ENCODE data around the gene SLC2A4RG. TPM values are rescaled to one million over a fixed set of nuclear protein-coding genes. Genes with fewer than 3 reads are reported as not detected.
A peak's percentile ranks its signal among the peaks of the same experiment; 100 is the strongest.

The SLC2A4RG gene
- total RNA-seq, 2 donors from 2014 or later = 69.3 to 108 TPM

GRCh38 chr20:63736893-63737694 is 2.5 kb upstream of the SLC2A4RG start:
- no peaks in the 10 kb centered on the region for H3K9me3 ChIP-seq (ENCODE audit: control insufficient read depth, low read length)
- H3K9ac ChIP-seq (ENCODE audit: extremely low read depth, low read length, poor library complexity, severe bottlenecking) = no peak overlapping the region
- no peaks in the 10 kb centered on the region for H3K4me1 Mint-ChIP-seq
- no peak overlapping the region for H3K4me3 ChIP-seq (ENCODE audit: low read length)
- peak; percentile 76 for DNase-seq
- no peaks in the 10 kb centered on the region for H3K27me3 ChIP-seq (ENCODE audit: control insufficient read depth, insufficient read depth, low read length, poor library complexity, severe bottlenecking)
- WGBS, 2 experiments (ENCODE audit: insufficient coverage in 1 of 2, insufficient read length in 1 of 2) = 59 to 69% methylated on average over 22 to 30 of the region's 30 CpGs
- TF ChIP-seq, protein P1, sequence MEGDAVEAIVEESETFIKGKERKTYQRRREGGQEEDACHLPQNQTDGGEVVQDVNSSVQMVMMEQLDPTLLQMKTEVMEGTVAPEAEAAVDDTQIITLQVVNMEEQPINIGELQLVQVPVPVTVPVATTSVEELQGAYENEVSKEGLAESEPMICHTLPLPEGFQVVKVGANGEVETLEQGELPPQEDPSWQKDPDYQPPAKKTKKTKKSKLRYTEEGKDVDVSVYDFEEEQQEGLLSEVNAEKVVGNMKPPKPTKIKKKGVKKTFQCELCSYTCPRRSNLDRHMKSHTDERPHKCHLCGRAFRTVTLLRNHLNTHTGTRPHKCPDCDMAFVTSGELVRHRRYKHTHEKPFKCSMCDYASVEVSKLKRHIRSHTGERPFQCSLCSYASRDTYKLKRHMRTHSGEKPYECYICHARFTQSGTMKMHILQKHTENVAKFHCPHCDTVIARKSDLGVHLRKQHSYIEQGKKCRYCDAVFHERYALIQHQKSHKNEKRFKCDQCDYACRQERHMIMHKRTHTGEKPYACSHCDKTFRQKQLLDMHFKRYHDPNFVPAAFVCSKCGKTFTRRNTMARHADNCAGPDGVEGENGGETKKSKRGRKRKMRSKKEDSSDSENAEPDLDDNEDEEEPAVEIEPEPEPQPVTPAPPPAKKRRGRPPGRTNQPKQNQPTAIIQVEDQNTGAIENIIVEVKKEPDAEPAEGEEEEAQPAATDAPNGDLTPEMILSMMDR (conservative IDR thresholded peaks at IDR 0.05) = no peak
- peaks cover 1% of the 10 kb centered on the region for H3K27me3 Mint-ChIP-seq (ENCODE audit: insufficient read depth)
- H3K27ac Mint-ChIP-seq = no peak overlapping the region
- no peak overlapping the region for H3K27ac ChIP-seq (ENCODE audit: low read depth, low read length)
- peaks cover 17% of the 10 kb centered on the region for H3K36me3 Mint-ChIP-seq (ENCODE audit: low read depth)
- H3K4me1 ChIP-seq (ENCODE audit: control insufficient read depth, insufficient read depth, low read length) = peaks cover 8% of the 10 kb centered on the region
- H3K9me3 Mint-ChIP-seq = no peaks in the 10 kb centered on the region
- no peak overlapping the region for H3K4me3 Mint-ChIP-seq
- peaks cover 26% of the 10 kb centered on the region for H3K36me3 ChIP-seq (ENCODE audit: control insufficient read depth, insufficient read depth, low read length)

DNA sequence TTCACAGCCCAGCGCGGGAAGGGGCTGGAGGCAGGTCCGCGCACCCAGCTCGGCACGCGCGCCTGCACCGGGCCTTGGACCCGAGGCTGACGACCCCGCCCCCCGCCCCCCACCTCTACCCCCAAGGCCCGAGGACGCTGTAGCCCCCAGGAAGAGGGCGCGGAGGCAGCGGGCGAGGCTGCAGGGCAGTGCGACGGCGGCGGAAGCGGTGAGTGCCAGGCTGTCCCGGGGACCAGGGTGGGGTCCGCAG is 2.0 kb upstream of the SLC2A4RG start:
- H3K9me3 ChIP-seq (ENCODE audit: control insufficient read depth, low read length) = no peaks in the 10 kb centered on the region
- no peak for DNase-seq
- Mint-ChIP-seq H3K9me3 (no peaks in the 10 kb centered on the region), H3K4me3 (no peak overlapping the region), H3K27me3 (ENCODE audit: insufficient read depth) (peaks cover 1% of the 10 kb centered on the region), H3K27ac (no peak overlapping the region), H3K4me1 (no peaks in the 10 kb centered on the region), H3K36me3 (ENCODE audit: low read depth) (peaks cover 17% of the 10 kb centered on the region)
- TF ChIP-seq, protein P1 (conservative IDR thresholded peaks at IDR 0.05) = no peak
- no peaks in the 10 kb centered on the region for H3K27me3 ChIP-seq (ENCODE audit: control insufficient read depth, insufficient read depth, low read length, poor library complexity, severe bottlenecking)
- 59% methylated on average over 21 of the region's 26 CpGs; no CpG with 5 or more reads in 1 of the 2 experiments for WGBS, 2 experiments (ENCODE audit: insufficient coverage in 1 of 2, insufficient read length in 1 of 2)
- H3K4me3 ChIP-seq (ENCODE audit: low read length) = no peak overlapping the region
- H3K4me1 ChIP-seq (ENCODE audit: control insufficient read depth, insufficient read depth, low read length) = peaks cover 8% of the 10 kb centered on the region
- peaks cover 30% of the 10 kb centered on the region for H3K36me3 ChIP-seq (ENCODE audit: control insufficient read depth, insufficient read depth, low read length)
- no peak overlapping the region for H3K27ac ChIP-seq (ENCODE audit: low read depth, low read length)
- no peak overlapping the region for H3K9ac ChIP-seq (ENCODE audit: extremely low read depth, low read length, poor library complexity, severe bottlenecking)

DNA sequence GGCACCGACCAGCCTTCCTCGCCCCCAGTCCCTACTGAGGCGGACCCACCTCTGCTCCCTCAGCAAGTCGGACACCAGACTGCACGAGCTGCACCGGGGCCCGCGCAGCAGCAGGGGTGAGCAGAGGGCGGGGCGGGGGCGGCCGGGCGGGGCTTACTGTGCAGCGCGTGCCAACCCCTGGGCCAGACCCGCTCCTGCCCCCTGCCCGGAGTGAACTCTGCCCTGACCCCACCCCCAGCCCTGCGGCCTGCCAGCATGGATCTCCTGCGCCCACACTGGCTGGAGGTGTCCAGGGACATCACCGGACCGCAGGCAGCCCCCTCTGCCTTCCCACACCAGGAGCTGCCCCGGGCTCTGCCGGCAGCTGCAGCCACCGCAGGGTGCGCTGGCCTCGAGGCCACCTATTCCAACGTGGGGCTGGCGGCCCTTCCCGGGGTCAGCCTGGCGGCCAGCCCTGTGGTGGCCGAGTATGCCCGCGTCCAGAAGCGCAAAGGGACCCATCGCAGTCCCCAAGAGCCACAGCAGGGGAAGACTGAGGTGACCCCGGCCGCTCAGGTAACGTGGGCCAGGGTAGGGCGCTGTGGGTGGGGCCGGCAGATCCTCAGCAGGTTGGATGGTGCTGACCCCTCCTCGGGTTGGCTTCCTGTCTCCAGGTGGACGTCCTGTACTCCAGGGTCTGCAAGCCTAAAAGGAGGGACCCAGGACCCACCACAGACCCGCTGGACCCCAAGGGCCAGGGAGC is 1.5 kb upstream of the SLC2A4RG start:
- no peak overlapping the region for H3K27ac Mint-ChIP-seq
- H3K4me1 ChIP-seq (ENCODE audit: control insufficient read depth, insufficient read depth, low read length) = peaks cover 8% of the 10 kb centered on the region
- H3K4me3 ChIP-seq (ENCODE audit: low read length) = no peak overlapping the region
- 49 to 55% methylated on average over 13 to 43 of the region's 43 CpGs for WGBS, 2 experiments (ENCODE audit: insufficient coverage in 1 of 2, insufficient read length in 1 of 2)
- H3K36me3 Mint-ChIP-seq (ENCODE audit: low read depth) = peaks cover 17% of the 10 kb centered on the region
- H3K9ac ChIP-seq (ENCODE audit: extremely low read depth, low read length, poor library complexity, severe bottlenecking) = no peak overlapping the region
- no peaks in the 10 kb centered on the region for H3K27me3 ChIP-seq (ENCODE audit: control insufficient read depth, insufficient read depth, low read length, poor library complexity, severe bottlenecking)
- peak; percentile 78 for DNase-seq
- peaks cover 27% of the 10 kb centered on the region for H3K36me3 ChIP-seq (ENCODE audit: control insufficient read depth, insufficient read depth, low read length)
- H3K9me3 ChIP-seq (ENCODE audit: control insufficient read depth, low read length) = no peaks in the 10 kb centered on the region
- no peaks in the 10 kb centered on the region for H3K9me3 Mint-ChIP-seq
- TF ChIP-seq, protein P1 (conservative IDR thresholded peaks at IDR 0.05) = no peak
- peak overlapping the region; percentile 11 for H3K4me3 Mint-ChIP-seq
- peaks cover 1% of the 10 kb centered on the region for H3K27me3 Mint-ChIP-seq (ENCODE audit: insufficient read depth)
- H3K27ac ChIP-seq (ENCODE audit: low read depth, low read length) = no peak overlapping the region
- no peaks in the 10 kb centered on the region for H3K4me1 Mint-ChIP-seq
